ENCODE results near the gene KRTAP10-8. TPM values are rescaled to one million over a fixed set of nuclear protein-coding genes. Genes with fewer than 3 reads are reported as not detected.
"Not testable (repeated sequence)": the region's sequence is repeated elsewhere in the genome, so short reads cannot be mapped to it uniquely, and the experiment has no call there.

KRTAP10-8 gene
- total and polyA plus RNA-seq, 2 experiments from 2014 or later: not detected

- Histone ChIP-seq H3K9me2 (ENCODE audit: insufficient read depth) (no peaks in the 10 kb centered on the region), H3K79me2 (replicated peaks; ENCODE audit: insufficient read depth) (no peaks in the 10 kb centered on the region), H2AFZ (0 out of 2 replicates have a peak overlapping the region, but pooled peaks have one; percentile 38), H4K20me1 (replicated peaks; ENCODE audit: insufficient read depth) (no peaks in the 10 kb centered on the region), H3K4me2 (no peak overlapping the region), H3F3A (replicated peaks; ENCODE audit: low read depth) (no peaks in the 10 kb centered on the region), H3K27me3 (ENCODE audit: insufficient read depth) (no peaks in the 10 kb centered on the region), H3K36me3 (ENCODE audit: insufficient read depth) (no peaks in the 10 kb centered on the region), H3K4me3 (no peak overlapping the region), H3K27ac (ENCODE audit: low read depth) (no peak overlapping the region), H3K4me1 (ENCODE audit: insufficient read depth) (no peaks in the 10 kb centered on the region)
- H3K27ac Mint-ChIP-seq: no peak overlapping the region
- peaks cover 3% of the 10 kb centered on the region for H3K4me1 Mint-ChIP-seq
- no peak overlapping the region for H3K4me3 Mint-ChIP-seq
- H3K27me3 Mint-ChIP-seq (ENCODE audit: insufficient read depth, low read depth, poor library complexity): peaks cover 16% of the 10 kb centered on the region
- no peak for ATAC-seq
- peaks cover 43% of the 10 kb centered on the region for H3K9me3 Mint-ChIP-seq
- H3K36me3 Mint-ChIP-seq (ENCODE audit: low read depth): peaks cover 7% of the 10 kb centered on the region
- DNase-seq (ENCODE audit: low spot score): no peak
- no peak for TF ChIP-seq CREB1 (CRISPR knock-in tag; IDR thresholded peaks at IDR 0.05; ENCODE audit: low read depth)
- TF ChIP-seq JUNB (IDR thresholded peaks at IDR 0.05; ENCODE audit: unreplicated experiment): no peak
- TF ChIP-seq NANOG (IDR thresholded peaks at IDR 0.05; ENCODE audit: borderline replicate concordance): no peak
- TF ChIP-seq POLR2AphosphoS5 (IDR thresholded peaks at IDR 0.05; ENCODE audit: low read depth): no peak
Measured at GRCh38 chr21:44572959-44573583, 38.8 kb upstream of the KRTAP10-8 start.

- not testable (repeated sequence) for H3K79me2 ChIP-seq (replicated peaks; ENCODE audit: insufficient read depth); ATAC-seq; DNase-seq (ENCODE audit: low spot score); H3K27me3 ChIP-seq (ENCODE audit: insufficient read depth); H3F3A ChIP-seq (replicated peaks; ENCODE audit: low read depth); H3K4me1 ChIP-seq (ENCODE audit: insufficient read depth); H3K27ac ChIP-seq (ENCODE audit: low read depth); H4K20me1 ChIP-seq (replicated peaks; ENCODE audit: insufficient read depth); H3K36me3 ChIP-seq (ENCODE audit: insufficient read depth); H3K4me3 Mint-ChIP-seq; H3K27ac Mint-ChIP-seq; H3K4me3 ChIP-seq; H3K36me3 Mint-ChIP-seq (ENCODE audit: low read depth); H3K9me2 ChIP-seq (ENCODE audit: insufficient read depth); H3K4me1 Mint-ChIP-seq; H3K4me2 ChIP-seq
- peaks cover 45% of the 10 kb centered on the region for H3K9me3 Mint-ChIP-seq
- H3K27me3 Mint-ChIP-seq (ENCODE audit: insufficient read depth, low read depth, poor library complexity): peaks cover 12% of the 10 kb centered on the region
- H2AFZ ChIP-seq: 0 out of 2 replicates have a peak within 1 kb of the TSS, but pooled peaks have one; percentile 38
Measured at GRCh38 chr21:44573630-44574456, 38.0 kb upstream of the KRTAP10-8 start, which contains the start of gene KRTAP10-4. TSS of gene KRTAP10-4 (plus strand) at chr21:44573729. CDS start at chr21:44573759, 30 bp downstream.

- ATAC-seq: peak; percentile 74
- Mint-ChIP-seq H3K27ac (no peak overlapping the region), H3K4me3 (no peak overlapping the region)
- TF ChIP-seq ETS1 (IDR thresholded peaks at IDR 0.05) (no peak), REST (IDR thresholded peaks at IDR 0.05; ENCODE audit: unreplicated experiment) (no peak), NANOG (IDR thresholded peaks at IDR 0.05; ENCODE audit: borderline replicate concordance) (no peak), ZNF114 (CRISPR knock-in tag; IDR thresholded peaks at IDR 0.05) (no peak), JUNB (IDR thresholded peaks at IDR 0.05; ENCODE audit: unreplicated experiment) (no peak), EZH2 (IDR thresholded peaks at IDR 0.05; ENCODE audit: low read depth, unreplicated experiment) (no peak)
Measured at GRCh38 chr21:44574457-44575306, 37.2 kb upstream of the KRTAP10-8 start.

More at GRCh38 chr21:44574457-44575306, 37.2 kb upstream of the KRTAP10-8 start:
- Histone ChIP-seq H2AFZ (no peak overlapping the region), H3K9me2 (ENCODE audit: insufficient read depth) (no peaks in the 10 kb centered on the region), H3K27me3 (ENCODE audit: insufficient read depth) (no peaks in the 10 kb centered on the region), H3K79me2 (replicated peaks; ENCODE audit: insufficient read depth) (no peaks in the 10 kb centered on the region), H3K4me2 (no peak overlapping the region), H4K20me1 (replicated peaks; ENCODE audit: insufficient read depth) (no peaks in the 10 kb centered on the region), H3K4me3 (no peak overlapping the region), H3K36me3 (ENCODE audit: insufficient read depth) (no peaks in the 10 kb centered on the region), H3F3A (replicated peaks; ENCODE audit: low read depth) (no peaks in the 10 kb centered on the region), H3K4me1 (ENCODE audit: insufficient read depth) (no peaks in the 10 kb centered on the region), H3K27ac (ENCODE audit: low read depth) (no peak overlapping the region)
- Mint-ChIP-seq H3K27me3 (ENCODE audit: insufficient read depth, low read depth, poor library complexity) (peaks cover 10% of the 10 kb centered on the region), H3K9me3 (peaks cover 42% of the 10 kb centered on the region), H3K36me3 (ENCODE audit: low read depth) (peaks cover 7% of the 10 kb centered on the region), H3K4me1 (peaks cover 5% of the 10 kb centered on the region)
- peak; percentile 47 for DNase-seq (ENCODE audit: low spot score)
